Parathyroid adenoma (tissue), 2 donors: ENCODE results near the gene LIN7A.

Experiments
- H2AFZ ChIP-seq: fragments of 300-600 bp; sonication (generic); one replicate; pipeline ENCODE4 v1.7.0; 2017; ENCODE audit warnings: antibody characterized with exemption, mild to moderate bottlenecking
- H3K27ac ChIP-seq: fragments of 300-600 bp; sonication (generic); one replicate; pipeline ENCODE4 v1.7.0; 2017
- H3K27me3 ChIP-seq: fragments of 300-600 bp; sonication (generic); one replicate; pipeline ENCODE4 v1.7.0; 2017; ENCODE audit warnings: low read length; ENCODE audit not compliant: control insufficient read depth, insufficient read depth
- H3K36me3 ChIP-seq: fragments of 300-600 bp; sonication (generic); one replicate; pipeline ENCODE4 v1.7.0; 2017; ENCODE audit warnings: low read length; ENCODE audit not compliant: control insufficient read depth, insufficient read depth
- H3K4me1 ChIP-seq: fragments of 300-600 bp; sonication (generic); one replicate; pipeline ENCODE4 v1.7.0; 2017; ENCODE audit warnings: control low read depth
- H3K4me2 ChIP-seq: fragments of 300-600 bp; sonication (generic); one replicate; pipeline ENCODE4 v1.7.0; 2017; ENCODE audit warnings: low read length
- H3K4me3 ChIP-seq: fragments of 300-600 bp; sonication (generic); one replicate; pipeline ENCODE4 v1.7.0; 2017; ENCODE audit warnings: low read depth, low read length
- H3K79me2 ChIP-seq: fragments of 300-600 bp; sonication (generic); one replicate; pipeline ENCODE4 v1.7.0; 2017; ENCODE audit warnings: control low read depth
- H3K9ac ChIP-seq: fragments of 300-600 bp; sonication (generic); one replicate; pipeline ENCODE4 v1.7.0; 2017; ENCODE audit warnings: mild to moderate bottlenecking
- H3K9me3 ChIP-seq: fragments of 300-600 bp; sonication (generic); one replicate; pipeline ENCODE4 v1.7.0; 2017; ENCODE audit warnings: low read length; ENCODE audit not compliant: control insufficient read depth
- TF ChIP-seq, protein P1 (sequence below): fragments of 300-600 bp; sonication (generic); IDR thresholded peaks from one replicate; pipeline ENCODE4 v1.7.0; 2017; ENCODE audit warnings: antibody characterized with exemption, mild to moderate bottlenecking
- donor health status: primary hyperparathyroidism.

The LIN7A gene

DNA sequence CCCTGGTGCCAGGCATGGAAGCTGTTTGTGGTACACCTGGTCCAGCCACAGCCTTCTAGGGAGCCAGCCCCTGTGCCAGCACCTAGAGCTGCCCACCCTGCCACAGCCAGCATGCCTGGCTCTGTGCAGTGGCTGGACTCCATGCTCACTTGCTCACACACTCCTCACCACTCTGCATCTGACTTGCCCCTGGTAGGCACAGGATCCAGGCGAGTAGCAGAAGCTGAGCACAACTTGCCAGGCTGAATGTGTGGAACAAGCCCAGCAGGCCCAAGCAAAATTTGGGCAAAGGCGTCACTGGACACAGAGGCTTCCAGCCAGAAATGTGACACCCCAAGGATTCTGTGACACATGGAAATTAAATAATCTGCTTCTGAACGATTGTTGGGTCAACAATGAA is 114.3 kb downstream of the LIN7A start:
- Histone ChIP-seq H3K4me2 (no peak overlapping the region), H3K9me3 (no peaks in the 10 kb centered on the region), H3K4me1 (no peaks in the 10 kb centered on the region), H3K36me3 (no peaks in the 10 kb centered on the region), H3K4me3 (no peak overlapping the region), H2AFZ (no peak overlapping the region), H3K27me3 (no peaks in the 10 kb centered on the region), H3K79me2 (no peaks in the 10 kb centered on the region), H3K27ac (no peak overlapping the region), H3K9ac (no peak overlapping the region)
- TF ChIP-seq, protein P1, sequence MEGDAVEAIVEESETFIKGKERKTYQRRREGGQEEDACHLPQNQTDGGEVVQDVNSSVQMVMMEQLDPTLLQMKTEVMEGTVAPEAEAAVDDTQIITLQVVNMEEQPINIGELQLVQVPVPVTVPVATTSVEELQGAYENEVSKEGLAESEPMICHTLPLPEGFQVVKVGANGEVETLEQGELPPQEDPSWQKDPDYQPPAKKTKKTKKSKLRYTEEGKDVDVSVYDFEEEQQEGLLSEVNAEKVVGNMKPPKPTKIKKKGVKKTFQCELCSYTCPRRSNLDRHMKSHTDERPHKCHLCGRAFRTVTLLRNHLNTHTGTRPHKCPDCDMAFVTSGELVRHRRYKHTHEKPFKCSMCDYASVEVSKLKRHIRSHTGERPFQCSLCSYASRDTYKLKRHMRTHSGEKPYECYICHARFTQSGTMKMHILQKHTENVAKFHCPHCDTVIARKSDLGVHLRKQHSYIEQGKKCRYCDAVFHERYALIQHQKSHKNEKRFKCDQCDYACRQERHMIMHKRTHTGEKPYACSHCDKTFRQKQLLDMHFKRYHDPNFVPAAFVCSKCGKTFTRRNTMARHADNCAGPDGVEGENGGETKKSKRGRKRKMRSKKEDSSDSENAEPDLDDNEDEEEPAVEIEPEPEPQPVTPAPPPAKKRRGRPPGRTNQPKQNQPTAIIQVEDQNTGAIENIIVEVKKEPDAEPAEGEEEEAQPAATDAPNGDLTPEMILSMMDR = no peak

- no peaks in the 10 kb centered on the region for H3K36me3 ChIP-seq
- no peak overlapping the region for H3K9ac ChIP-seq
- TF ChIP-seq, protein P1 = no peak
- no peak overlapping the region for H2AFZ ChIP-seq
- H3K27ac ChIP-seq = no peak overlapping the region
- H3K79me2 ChIP-seq = no peaks in the 10 kb centered on the region
- H3K4me1 ChIP-seq = no peaks in the 10 kb centered on the region
- no peaks in the 10 kb centered on the region for H3K9me3 ChIP-seq
- no peak overlapping the region for H3K4me2 ChIP-seq
- no peaks in the 10 kb centered on the region for H3K27me3 ChIP-seq
- H3K4me3 ChIP-seq = no peak overlapping the region
Measured at GRCh38 chr12:80821513-80822000, 116.2 kb downstream of the LIN7A start.

- no peak overlapping the region for H2AFZ ChIP-seq
- H3K9ac ChIP-seq = no peak overlapping the region
- no peak overlapping the region for H3K4me3 ChIP-seq
- H3K4me2 ChIP-seq = no peak overlapping the region
- TF ChIP-seq, protein P1 = no peak
- H3K79me2 ChIP-seq = no peaks in the 10 kb centered on the region
- no peak overlapping the region for H3K27ac ChIP-seq
- no peaks in the 10 kb centered on the region for H3K9me3 ChIP-seq
- H3K4me1 ChIP-seq = no peaks in the 10 kb centered on the region
- H3K36me3 ChIP-seq = no peaks in the 10 kb centered on the region
- H3K27me3 ChIP-seq = no peaks in the 10 kb centered on the region
Measured at GRCh38 chr12:80818878-80819277, 118.9 kb downstream of the LIN7A start.

GRCh38 chr12:80815351-80815750 is 122.4 kb downstream of the LIN7A start:
- H2AFZ ChIP-seq = no peak overlapping the region
- H3K4me3 ChIP-seq = no peak overlapping the region
- H3K4me2 ChIP-seq = no peak overlapping the region
- no peaks in the 10 kb centered on the region for H3K36me3 ChIP-seq
- TF ChIP-seq, protein P1 = no peak
- no peaks in the 10 kb centered on the region for H3K79me2 ChIP-seq
- H3K4me1 ChIP-seq = no peaks in the 10 kb centered on the region
- no peaks in the 10 kb centered on the region for H3K27me3 ChIP-seq
- H3K9me3 ChIP-seq = no peaks in the 10 kb centered on the region
- no peak overlapping the region for H3K9ac ChIP-seq
- H3K27ac ChIP-seq = no peak overlapping the region

GRCh38 chr12:80814453-80814852 is 123.3 kb downstream of the LIN7A start:
- H3K9ac ChIP-seq = no peak overlapping the region
- no peak overlapping the region for H3K4me3 ChIP-seq
- no peaks in the 10 kb centered on the region for H3K36me3 ChIP-seq
- no peaks in the 10 kb centered on the region for H3K27me3 ChIP-seq
- no peak overlapping the region for H3K27ac ChIP-seq
- TF ChIP-seq, protein P1 = no peak
- H3K4me2 ChIP-seq = no peak overlapping the region
- no peaks in the 10 kb centered on the region for H3K4me1 ChIP-seq
- no peak overlapping the region for H2AFZ ChIP-seq
- H3K79me2 ChIP-seq = no peaks in the 10 kb centered on the region
- H3K9me3 ChIP-seq = no peaks in the 10 kb centered on the region
